Activated naive CD8-positive, alpha-beta T cell treated with anti-CD3 and anti-CD28 coated beads, Interleukin-2, amount 50 U/mL, for 16 hours (primary cell): ENCODE results near the gene ASS1.

Experiments
- DNase-seq: peaks from one replicate; pipeline ENCODE4 v3.0.0-alpha.2; 2020; ENCODE audit warnings: low read depth, low spot score

Gene ASS1

DNA sequence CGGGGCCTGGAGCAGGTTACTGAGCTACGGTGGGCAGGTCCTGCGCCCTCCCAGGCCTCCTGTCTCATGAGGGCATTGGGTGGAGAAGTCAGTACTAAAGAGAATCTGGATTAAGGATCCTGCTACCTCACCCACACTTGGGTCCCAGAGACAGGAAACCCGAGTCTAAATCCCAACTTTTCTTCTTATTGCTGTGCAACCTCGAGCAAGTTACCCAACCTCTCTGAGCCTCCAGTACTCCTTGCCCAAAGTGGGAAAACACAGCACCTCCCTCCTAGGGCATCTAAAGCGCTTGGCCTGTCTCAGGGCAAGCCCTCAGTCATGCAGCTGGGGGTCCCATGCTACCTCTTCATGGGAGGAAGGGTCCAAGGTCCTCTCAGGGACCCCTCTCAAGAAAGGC is 28.2 kb downstream of the ASS1 start:
- DNase-seq: no peak

DNA sequence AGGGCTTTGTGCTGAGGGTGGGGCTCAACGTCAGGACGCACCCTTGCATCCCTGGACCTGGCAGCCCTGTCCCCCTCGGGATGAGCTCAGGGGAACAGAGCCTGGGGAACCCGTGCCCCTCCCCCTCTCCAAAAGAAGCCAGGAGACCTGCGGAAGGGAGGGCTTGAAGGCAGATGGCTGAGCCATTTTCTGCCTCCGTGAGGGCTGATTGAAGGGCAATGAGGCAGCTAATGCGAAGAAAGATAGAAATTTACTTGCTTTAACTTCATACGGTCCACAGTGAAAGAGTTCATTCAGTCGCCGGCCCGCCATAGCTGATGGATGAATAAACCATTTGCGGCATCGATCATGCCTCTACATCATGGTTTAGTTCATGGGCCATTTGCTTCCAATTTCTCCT is 28.8 kb downstream of the ASS1 start:
- DNase-seq: no peak

DNA sequence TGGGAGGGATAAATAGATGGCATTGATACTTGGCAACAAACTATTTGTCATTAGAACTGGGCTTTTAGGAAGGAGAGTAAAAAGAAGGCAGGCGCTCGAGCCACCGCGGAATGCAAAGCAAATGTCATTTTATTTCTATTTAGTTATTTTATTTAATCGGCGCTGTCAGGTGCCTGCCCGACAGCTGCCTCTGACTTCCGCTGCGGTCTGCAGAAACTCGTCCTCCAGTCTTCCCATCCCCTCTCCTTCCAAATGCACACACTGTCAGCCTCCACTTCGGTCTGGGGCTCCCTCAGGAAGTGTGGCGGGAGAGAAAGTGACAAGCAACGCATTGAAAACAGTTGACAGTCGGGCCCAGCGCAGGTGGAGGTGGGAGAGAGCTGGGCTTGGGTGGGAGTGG is 29.3 kb downstream of the ASS1 start:
- DNase-seq: no peak

DNA sequence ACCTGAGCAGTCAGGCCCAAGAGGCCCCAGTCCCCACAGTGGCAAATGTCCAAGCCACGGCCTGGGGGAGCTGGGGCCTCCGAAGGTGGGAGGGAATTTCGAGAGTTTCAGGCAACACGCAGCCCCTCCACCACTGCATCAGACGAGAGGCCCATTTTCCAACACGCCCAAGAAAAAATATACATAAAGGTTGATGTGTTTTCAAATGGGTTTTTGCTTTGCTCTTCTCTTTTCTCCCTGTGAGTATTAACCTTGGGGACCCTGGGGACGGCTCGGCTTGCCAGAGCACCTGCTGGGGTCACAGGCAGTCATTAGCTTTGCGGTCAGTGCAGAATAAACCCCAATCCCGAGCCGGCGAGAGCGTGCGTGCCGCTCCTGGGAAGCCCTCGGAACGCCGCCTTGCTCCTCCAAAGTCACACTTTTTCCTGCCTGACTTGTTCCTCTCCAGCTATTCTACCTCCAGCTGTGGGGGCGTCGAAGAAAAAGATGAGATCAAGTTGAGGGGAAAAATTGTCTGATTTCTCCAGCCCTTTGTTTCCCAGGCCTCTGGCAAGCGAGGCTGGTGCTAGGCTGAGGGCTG is 31.5 kb downstream of the ASS1 start:
- DNase-seq: no peak

DNA sequence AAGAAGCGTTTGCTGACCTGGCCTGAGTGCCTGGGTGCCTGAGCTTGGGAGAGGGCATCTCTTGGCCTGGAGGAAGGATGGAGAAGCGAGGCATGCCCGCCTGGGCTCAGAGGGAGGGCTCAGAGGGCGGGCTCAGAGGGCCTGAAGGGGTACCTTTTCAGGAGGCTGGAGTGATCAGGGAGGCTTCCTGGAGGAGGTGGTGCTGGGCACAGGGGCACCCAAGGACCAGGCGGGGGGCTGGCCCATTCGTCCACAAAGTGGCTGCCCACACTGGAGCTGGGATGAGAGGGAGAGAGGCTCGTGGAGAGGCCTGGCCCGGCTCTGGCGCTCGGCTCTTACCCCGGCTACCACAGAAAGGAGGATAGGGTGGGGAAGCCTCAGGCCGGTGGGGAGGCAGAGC is 32.8 kb downstream of the ASS1 start:
- no peak for DNase-seq

DNA sequence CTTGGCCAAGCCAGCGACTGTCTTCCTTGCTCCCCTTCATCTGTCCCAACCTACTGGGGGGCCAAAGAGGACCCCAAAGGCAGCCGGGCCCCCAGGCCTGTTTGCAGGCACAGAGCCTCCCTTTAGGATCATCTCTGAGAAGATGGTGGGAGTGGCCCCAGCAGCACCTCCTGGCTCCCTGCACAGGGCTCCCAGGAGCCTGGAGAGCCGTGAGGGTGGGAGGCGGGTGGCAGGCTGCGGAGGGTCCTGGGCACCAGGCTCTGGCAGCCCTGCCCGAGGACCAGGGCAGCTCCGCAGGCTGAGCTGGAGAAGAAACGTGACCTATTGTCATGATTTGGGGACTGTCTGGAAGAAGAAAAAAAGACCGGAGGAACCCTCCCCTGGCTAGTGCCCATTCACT is 33.4 kb downstream of the ASS1 start:
- DNase-seq: no peak

DNA sequence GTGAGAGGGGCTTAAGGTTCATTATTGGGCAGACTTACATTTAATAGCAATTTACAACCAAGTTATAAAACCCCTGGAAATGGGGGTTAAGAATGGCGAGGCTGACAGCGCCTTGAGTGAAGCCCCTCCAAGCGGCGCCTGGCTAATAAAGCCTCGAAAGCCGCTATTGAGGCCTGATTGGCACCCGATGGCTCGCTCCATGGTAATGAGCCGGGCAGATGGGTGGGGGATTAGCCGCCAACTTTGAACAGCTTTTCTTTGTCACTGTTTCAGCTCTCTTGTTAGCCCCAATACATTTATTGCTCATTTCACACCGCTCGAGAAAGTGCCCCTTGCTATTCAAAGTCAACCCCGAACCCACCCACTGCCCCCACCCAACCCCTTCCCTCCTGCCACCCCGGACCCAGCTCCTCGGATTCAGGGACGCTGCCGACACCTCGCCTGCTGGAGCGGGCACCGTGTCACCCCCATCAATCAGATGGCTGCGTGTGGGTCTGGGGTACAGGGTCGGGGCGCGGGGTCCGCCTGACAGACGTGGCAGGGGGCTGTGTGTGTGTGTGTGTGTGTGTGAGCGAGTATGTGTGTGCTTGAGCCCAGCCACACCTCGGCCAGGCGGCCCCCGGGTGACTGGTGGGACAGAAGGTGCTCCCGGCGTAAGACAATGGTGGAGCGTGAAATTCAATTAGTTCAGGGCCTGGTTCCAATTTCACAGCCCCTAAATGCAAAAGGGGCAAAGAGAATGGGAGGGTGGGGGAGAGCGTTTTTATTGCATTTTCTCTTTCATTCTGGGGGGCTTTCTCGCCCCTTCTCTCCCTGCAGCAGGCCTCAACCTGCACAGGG is 34.2 kb downstream of the ASS1 start:
- DNase-seq: no peak

DNA sequence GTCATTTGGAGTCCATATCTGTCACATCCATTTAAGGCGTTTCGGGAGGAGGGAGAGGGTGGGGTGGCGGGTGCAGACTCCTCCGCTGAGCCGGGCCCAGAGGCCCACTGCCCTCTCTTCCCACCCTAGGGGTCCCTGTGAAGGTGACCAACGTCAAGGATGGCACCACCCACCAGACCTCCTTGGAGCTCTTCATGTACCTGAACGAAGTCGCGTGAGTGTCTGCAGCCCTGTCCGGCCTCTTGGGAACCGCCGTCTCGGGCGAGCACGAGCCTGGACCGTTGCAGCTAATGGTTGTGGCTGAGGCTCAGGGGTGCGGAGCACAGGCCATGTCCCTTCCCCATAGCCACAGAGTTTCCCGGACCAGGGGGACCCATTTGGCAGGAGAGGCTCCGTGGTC is 34.8 kb downstream of the ASS1 start:
- DNase-seq: no peak

DNA sequence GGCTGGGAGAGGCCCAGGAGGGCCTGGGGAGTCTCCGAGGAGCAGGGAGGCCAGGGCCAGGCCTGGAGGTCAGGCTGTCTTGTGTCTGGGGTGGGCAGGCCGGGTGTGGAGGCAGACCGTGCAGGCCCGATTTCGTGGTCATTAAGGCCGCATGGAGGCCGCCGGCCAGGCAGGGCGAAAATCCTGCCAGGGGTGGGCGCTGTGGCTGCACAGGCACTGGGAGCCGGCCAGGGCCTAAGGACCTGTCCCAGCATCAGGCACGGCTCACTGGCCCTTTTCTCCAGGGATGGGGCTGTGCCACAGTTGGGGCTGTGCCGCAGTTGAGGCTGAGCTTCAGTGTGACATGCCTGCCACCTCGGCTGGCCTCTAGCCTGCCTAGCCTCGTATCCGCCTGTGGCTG is 35.9 kb downstream of the ASS1 start:
- no peak for DNase-seq

DNA sequence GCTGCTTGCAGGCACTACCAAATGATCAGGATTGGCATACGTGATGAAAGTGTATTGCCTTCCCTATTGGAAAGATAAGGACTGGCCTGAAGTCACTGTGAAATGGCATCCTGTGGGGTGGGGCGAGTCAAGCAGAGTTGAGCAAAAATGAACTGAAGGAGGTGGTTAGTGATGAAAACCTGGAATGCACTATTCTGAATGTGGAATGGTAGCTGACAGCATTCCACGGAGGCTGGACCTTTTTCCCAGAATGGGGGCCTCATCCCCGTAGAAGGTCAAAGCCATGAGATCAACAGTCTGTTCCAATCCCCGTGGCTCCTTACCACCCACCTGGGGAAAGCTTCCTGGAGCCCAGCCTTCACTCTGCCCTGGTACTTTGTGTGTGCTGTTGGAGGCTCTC is 37.7 kb downstream of the ASS1 start:
- DNase-seq: no peak

DNA sequence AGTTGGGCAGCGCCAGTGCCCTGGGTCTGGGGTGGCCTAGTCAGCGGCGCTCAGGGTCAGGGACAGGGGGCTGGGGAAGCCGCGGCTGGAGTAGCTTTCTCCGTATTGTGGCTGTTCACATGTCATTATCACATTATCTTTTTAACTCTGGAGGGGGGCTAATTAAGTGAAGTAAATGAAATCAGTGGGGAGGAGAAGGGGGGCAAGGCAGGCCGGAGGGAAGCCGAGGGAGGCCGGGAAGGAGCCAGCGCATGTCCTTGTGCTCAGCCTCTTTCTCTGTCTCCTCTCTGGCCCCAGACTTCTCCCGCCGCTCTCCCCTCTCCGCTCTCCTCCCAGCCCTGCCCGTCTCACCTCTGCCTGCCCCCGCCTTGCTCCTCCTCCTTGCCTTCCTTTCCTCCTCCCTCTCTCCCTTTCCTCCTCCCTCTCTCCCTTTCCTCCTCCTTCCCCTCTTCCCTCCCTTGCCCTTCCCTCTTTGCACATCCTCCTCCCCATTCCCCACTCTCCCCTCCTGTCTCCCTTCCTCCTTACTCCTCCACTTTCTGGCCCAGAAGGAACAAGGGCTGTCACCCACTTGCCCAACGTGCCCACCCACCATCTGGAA is 38.7 kb downstream of the ASS1 start:
- DNase-seq: no peak

DNA sequence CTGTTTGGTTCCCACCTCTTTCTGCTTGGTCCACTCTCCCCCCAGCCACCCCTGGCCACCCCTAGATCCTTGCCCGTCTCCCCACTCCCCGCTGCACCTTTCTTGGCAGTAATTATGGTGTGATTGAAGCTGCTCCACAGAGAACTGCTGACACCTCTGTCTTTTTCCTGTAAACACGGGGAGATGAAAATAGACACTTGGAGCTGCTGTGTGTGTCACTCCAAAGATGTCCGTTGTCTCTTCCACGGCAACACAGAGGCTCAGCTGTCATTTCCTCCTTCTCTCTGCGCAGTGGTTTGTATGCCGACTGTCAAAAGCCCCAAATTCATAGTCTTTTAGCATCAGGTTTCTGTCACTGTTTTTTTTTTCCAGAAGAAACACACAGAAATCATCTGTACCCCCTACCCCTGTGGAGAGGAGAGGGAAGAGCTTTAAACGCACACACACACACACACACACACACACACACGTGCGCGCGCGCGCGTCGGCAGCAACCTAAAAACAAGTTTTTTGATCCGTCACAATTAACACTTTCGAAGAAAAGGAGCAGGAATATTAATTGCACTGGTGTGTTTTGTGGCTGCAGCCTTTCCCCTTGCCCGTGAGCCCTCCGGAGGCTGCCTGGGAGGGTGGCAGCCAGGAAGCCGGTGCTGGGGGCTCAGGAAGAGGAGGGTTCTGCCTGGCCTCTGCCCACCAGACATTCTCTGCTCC is 39.8 kb downstream of the ASS1 start:
- no peak for DNase-seq

DNA sequence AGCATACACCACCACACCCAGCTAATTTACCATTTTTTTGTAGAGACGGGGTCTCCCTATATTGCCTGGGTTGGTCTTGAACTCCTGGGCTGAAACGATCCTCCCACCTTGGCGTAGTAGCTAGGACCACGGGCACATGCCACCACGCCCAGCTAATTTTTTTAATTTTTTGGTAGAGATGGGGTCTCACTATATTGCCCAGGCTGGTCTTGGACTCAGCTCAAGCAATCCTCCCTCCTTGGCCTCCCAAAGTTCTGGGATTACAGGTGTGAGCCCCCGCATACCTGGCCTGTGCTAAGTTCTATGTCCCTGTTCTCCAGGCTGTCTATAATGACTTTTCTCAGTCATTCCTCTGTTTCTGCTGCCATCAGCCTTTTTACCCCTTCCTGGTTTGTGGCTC is 41.3 kb downstream of the ASS1 start:
- DNase-seq: no peak

DNA sequence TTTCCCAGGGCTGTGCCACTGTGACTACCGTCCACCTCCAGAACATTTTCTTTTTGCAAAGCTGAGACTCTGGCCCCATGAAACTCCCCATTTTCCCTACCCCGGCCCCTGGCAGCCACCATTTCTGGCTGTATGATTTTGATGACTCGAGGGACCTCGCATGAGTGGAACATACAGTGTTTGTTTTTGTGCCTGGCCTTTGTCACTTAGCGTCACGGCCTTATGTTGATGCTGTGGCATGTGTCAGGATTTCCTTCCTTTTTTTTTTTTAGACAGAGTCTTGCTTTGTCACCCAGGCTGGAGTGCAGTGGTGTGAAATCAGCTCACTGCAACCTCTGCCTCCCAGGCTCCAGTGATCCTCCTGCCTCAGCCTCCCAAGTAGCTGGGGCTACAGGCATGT is 42.7 kb downstream of the ASS1 start:
- DNase-seq: no peak

DNA sequence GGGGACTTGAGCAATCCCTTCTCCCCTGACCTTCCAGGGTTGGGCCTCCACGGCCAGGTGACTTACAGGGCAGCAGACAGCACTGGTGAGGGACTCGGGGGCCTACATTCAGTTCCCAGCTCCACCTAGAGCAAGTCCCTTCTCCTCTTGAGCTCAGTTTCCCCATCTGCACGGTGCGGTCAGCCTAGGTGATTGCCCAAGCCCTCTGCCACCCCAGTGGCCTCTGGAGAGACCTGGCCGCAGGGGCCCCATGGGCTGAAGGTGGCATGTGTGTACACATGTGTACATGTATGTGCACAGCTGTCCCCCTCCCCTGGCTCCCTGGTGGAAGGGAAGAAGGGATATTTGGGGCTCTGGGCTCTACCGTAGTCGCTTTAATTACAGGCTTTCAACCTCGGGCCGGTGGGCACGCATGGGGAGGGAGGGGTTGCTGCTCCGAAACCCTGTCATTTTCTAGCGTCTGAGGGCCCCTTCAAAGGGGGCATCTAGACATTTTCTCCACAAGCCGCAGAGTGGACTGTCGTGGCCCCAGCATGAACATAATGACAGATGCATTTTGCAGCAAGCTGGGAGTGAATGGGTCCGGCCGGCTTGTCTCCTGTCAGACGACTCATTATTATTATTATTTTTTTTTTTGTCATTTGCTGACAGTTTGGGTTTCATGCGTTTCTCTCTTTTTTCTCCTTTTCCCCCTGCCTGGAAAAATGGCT is 44.0 kb downstream of the ASS1 start:
- DNase-seq: no peak

DNA sequence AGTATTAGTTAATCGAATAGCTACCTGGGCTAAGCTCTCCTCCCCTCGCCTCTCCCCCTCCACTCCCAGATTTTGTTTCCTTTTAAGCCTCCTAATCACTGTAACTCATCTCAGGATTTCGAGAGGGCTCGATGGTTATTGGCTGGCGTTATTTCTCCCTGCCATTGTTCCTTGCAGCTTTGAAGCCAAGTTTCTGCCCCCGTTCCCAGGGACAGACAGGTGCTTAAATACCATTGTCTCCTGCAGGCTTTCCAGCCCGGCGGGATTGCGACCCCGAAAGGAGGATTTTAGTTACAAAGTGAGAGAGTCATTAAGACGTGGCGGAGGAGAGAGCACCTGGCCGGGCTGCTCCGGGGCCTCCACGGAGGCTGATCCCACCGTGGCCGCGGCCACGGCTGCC is 46.2 kb downstream of the ASS1 start:
- DNase-seq: no peak

DNA sequence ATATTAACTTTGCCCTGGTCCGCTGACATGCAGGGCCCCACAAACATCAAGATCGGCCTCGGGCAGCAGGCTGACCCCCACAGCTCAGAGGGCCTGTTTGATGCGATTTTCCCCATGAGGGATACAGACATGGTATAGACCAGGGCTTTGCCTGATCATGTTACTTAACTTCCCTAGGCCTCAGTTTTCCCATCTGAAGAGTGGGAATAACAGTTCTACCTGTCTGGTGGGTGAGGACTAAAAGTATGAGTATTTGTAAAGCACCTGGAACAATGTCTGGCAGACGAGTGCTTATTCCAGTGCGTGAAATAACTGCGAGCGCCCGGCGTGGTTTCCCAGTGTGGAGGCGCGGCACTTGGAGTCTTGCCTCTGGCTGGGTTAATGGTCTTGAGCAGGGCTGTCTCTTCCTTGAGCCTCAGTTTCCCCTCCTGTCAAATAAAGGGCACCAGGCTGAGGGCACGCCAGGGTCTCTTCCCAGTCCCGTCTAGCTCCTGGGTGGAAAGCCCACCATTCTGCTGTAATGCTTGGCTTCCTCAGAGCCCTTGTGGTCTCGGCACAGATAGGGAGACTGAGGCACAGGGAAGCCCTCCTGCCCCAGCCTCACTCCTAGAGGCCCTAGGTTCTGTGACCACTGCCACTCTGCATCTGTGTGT is 47.2 kb downstream of the ASS1 start:
- DNase-seq: no peak

DNA sequence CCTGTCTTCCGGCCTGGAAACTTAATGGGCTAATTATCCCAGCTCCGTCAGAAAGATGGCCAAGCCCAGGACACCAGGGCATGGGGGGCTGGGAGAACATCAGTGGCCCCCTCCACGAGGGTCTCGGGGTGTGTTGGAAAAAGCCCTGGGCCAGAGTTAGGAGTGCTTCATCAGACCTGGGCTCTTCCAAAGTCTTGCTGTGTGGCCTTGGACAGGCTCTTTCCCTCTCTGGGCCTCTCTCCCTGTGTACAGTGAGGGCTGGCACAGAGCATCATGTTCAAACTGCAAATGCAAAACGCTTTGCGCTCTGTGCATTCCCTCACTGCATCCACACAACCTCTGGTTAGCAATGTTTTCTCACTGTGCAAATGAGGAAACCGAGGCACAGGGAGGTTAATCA is 48.3 kb downstream of the ASS1 start:
- DNase-seq: no peak

DNA sequence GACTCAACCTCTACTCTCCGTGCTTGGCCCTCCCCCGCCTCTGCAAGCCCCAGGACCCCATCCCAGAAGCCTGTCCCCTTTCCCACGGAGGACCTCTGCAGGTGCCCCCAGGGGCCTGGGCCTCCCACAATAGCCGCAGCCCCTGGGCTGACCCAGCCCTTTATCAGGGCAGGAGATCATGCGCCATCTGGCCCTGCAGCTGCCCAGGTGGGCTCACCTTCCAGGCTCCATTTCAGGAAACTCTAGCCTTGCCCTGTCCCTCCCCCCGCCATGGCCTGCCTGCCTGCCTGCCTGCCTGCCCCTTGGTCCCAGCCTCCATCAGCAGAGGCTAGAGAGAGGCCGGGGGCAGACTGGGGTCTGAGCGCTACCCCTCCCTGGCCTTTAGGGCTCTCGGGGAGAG is 48.7 kb downstream of the ASS1 start:
- DNase-seq: no peak

DNA sequence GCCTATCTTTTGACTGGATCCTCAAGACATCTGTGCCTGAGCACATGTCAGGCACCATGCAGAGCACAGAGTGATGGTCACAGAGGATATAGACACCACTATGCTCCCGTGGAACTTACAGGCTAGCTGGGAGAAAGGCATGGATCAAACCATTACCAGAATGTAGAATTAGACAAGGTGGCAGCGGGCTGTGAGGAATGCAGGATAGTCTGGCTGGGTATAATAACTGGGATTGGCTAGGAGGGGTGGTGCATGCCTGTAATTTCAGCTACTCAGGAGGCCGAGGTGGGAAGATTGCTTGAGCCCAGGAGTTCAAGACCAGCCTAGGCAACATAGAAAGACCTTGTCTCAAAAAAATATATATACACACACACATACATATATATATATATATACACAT is 50.3 kb downstream of the ASS1 start:
- no peak for DNase-seq

DNA sequence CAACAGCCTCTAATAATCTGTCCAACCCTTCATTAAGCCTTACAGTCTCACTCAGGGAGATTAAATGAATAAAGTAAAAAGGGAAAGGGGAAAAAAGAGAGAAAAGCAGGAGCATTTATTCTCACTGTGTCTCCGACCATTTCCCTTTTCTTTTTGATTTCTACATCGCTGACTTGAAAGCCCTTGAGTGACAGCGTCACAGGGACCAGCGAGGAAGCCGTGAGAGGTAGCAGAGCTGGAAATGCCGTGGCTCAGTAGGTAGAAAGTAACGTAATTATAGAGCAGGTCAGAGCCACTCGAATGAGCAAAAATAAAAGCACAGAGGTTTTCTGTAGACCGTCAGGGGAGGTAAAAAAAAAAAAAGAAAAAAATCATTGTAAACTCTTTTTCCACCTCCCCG is 52.4 kb downstream of the ASS1 start:
- no peak for DNase-seq
